Activated naive CD8-positive, alpha-beta T cell treated with anti-CD3 and anti-CD28 coated beads for 36 hours (primary cell): Measurements from ENCODE around the gene SMARCC1. TPM values are rescaled to one million over a fixed set of nuclear protein-coding genes. Genes with fewer than 3 reads are reported as not detected.

ENCODE experiments used
- DNase-seq: peaks from one replicate; pipeline ENCODE4 v3.0.0; 2021
- H3K27ac Mint-ChIP-seq: one replicate; pipeline ENCODE4 v1.8.0; 2022; ENCODE audit warnings: mild to moderate bottlenecking, moderate library complexity, mixed read lengths
- H3K27me3 Mint-ChIP-seq: one replicate; pipeline ENCODE4 v1.8.0; 2022; ENCODE audit warnings: mild to moderate bottlenecking, mixed read lengths
- H3K36me3 Mint-ChIP-seq: one replicate; pipeline ENCODE4 v1.8.0; 2021; ENCODE audit warnings: mild to moderate bottlenecking, mixed read lengths
- H3K4me1 Mint-ChIP-seq: one replicate; pipeline ENCODE4 v1.8.0; 2021; ENCODE audit warnings: mixed read lengths
- H3K4me3 Mint-ChIP-seq: one replicate; pipeline ENCODE4 v1.8.0; 2022; ENCODE audit warnings: mild to moderate bottlenecking, moderate library complexity, mixed read lengths
- H3K9me3 Mint-ChIP-seq: one replicate; pipeline ENCODE4 v1.8.0; 2022; ENCODE audit warnings: mixed read lengths
- total RNA-seq, 2 experiments: library from RNA; stranded (reverse); gene quantifications; one replicate each; pipeline ENCODE4 v1.2.3, GENCODE V29; 2021

SMARCC1 gene
- total RNA-seq, 2 experiments from 2014 or later: 115 to 117 TPM

DNA sequence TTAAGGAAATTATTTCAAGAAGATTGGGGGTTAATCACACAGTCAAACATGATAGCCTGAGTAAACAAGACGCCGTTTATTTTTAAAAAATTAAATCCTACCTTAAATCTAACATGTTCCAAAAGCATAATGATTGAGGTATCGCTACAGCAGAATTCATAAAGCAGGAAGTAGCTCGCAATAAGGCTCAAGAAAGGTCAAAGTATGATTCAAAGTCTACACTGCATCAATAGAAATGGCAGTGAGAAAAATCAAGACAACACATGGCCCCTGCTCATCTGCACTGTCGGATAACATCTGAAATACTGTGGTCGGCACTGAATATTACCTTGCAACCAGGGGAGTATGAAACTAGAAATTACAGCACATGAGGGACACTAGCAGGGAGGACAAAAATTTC, 93.2 kb downstream of the SMARCC1 start:
- Mint-ChIP-seq H3K36me3 (peaks cover 24% of the 10 kb centered on the region), H3K27me3 (no peaks in the 10 kb centered on the region), H3K4me3 (no peak overlapping the region), H3K9me3 (no peaks in the 10 kb centered on the region), H3K27ac (no peak overlapping the region), H3K4me1 (peaks cover 2% of the 10 kb centered on the region)
- no peak for DNase-seq

DNA sequence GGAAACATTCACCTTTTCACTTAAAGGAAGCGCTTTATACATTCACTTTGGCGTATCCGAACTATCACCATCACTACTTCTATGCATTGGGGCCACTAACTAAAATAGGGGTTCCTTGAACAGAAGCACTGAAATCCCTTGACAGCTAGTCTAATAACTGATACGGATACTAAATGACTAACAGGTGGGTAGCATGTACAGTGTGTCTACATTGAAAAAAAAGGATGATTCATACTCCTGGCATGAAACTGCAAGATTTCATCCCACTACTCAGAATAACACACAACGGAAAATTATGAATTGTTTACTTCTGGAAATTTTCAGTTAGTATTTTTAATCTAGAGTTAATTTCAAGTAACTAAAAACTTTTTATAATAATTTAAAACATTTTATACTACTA, 96.7 kb downstream of the SMARCC1 start:
- no peaks in the 10 kb centered on the region for H3K27me3 Mint-ChIP-seq
- H3K36me3 Mint-ChIP-seq: peaks cover 27% of the 10 kb centered on the region

DNA sequence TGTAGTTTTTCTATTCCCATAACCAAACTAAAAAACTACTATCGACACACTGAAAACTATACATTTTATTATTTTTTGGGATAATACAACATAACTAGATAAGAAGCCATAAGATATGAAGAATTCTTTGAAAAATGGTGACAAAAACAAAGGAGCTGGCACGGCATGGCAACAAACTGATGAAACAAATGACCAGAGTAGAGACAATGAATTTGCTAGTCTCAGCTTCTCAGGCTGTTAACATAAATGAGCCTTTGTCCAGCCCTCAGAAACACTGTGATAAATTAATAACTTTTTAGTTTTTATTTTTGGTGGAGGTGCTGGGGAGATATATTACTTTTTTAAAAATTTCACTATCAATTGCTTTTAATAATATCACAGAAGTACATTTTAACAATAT, 100.7 kb downstream of the SMARCC1 start:
- Mint-ChIP-seq H3K4me1 (peaks cover 2% of the 10 kb centered on the region), H3K4me3 (no peak overlapping the region), H3K9me3 (no peaks in the 10 kb centered on the region)

More for the DNA sequence above, 96.7 kb downstream of the SMARCC1 start:
- H3K27ac Mint-ChIP-seq: no peak overlapping the region
- DNase-seq: no peak
- H3K4me1 Mint-ChIP-seq: peaks cover 2% of the 10 kb centered on the region
- H3K9me3 Mint-ChIP-seq: no peaks in the 10 kb centered on the region
- H3K4me3 Mint-ChIP-seq: no peak overlapping the region

DNA sequence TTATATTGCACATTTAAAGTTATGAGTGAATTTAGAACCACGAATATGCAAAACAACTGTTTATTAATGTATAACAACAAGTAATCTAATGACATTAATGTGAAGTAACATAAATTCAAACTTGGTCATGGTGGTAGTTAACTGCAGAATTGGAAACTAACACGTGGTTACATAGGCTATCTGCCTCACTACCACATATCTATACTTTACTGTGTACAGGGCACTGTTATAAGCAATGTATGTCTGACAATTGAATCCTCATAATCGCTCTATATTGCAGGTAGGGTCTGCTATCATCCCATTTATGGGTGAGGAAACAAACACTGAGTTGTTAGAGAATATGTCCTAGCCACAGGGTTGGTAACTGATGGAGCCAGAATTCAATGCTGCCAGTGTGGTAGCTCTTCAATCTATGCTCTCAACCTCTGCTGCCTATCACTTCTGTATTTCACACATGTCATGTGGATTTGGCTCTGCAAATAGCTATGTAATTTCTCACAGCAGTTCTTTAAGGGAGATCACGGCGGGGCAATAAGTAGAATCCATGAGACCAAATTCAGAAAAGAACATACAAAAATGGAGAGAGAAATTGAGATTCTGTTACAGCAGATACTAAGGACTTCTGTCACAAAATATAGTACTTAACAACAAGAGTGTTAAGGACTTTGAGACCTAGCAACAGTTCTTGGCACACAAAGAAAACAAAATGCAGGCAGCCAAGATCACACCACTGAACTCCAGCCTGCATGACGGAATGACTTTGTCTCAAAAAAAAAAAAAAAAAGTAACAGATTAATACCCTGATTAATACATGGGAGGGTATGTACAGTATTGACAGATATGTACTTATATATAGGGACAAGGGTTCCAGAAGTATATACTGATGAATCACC, 103.0 kb downstream of the SMARCC1 start:
- no peaks in the 10 kb centered on the region for H3K27me3 Mint-ChIP-seq
- H3K4me1 Mint-ChIP-seq: no peaks in the 10 kb centered on the region
- H3K27ac Mint-ChIP-seq: peak overlapping the region; percentile 27
- H3K36me3 Mint-ChIP-seq: peaks cover 36% of the 10 kb centered on the region
- no peaks in the 10 kb centered on the region for H3K9me3 Mint-ChIP-seq
- no peak for DNase-seq
- no peak overlapping the region for H3K4me3 Mint-ChIP-seq

More for the DNA sequence above, 100.7 kb downstream of the SMARCC1 start:
- H3K27ac Mint-ChIP-seq: no peak overlapping the region
- H3K36me3 Mint-ChIP-seq: peaks cover 27% of the 10 kb centered on the region
- H3K27me3 Mint-ChIP-seq: no peaks in the 10 kb centered on the region
- no peak for DNase-seq

DNA sequence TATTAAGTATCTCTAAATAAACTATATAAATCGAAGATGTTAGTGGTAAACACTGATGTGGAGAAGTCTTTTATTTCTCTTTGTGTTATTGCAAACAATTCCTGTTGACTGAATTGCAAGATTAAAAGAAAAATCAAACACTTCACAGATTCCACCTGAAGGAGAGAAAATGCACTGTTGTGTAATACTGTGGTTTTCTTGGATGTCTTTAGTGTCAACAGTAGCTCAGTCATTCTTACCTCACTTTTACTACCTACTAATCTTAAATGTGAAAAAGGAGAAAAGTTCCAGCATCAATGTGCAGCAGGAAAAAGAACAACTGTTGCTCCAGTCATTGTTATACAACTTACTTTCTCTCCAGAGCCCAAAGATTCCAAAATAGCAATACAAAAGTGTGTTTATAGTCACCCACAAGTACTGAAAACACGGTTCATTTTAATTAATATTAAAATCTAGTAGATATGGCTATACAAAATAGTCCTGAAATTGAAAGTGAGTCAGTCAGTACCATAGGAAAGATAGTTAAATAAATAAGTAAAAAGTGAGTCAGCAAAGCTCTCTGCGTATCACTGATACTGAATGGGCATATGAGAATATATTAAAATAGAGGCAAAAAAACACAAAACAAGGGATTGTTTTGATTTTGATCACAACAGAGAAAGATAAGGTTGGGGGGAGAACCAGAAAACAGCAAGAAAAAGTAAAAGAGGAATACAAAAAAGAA, 112.5 kb downstream of the SMARCC1 start:
- Mint-ChIP-seq H3K9me3 (no peaks in the 10 kb centered on the region), H3K27ac (peak overlapping the region; percentile 52), H3K36me3 (peaks cover 19% of the 10 kb centered on the region), H3K27me3 (no peaks in the 10 kb centered on the region), H3K4me1 (peaks cover 2% of the 10 kb centered on the region), H3K4me3 (no peak overlapping the region)
- DNase-seq: no peak

DNA sequence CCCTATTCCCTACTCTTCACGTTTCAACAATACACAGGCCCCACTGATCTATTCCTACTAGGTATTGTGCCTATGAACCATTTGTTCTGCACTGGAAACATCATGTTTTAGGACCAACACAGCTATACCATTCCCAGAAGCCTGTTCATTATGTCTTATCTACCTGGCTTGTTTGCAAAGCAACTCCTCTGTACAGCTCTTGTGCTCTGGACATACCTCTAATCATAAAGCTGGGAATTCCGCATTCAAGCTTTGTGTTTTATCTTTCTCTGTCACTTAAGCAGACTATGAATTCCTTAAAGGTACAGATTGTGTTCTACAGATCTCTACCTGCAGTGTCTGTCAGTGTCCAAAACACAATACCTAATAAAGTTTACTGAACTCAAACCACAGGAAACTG, 115.6 kb downstream of the SMARCC1 start:
- H3K36me3 Mint-ChIP-seq: peaks cover 16% of the 10 kb centered on the region

DNA sequence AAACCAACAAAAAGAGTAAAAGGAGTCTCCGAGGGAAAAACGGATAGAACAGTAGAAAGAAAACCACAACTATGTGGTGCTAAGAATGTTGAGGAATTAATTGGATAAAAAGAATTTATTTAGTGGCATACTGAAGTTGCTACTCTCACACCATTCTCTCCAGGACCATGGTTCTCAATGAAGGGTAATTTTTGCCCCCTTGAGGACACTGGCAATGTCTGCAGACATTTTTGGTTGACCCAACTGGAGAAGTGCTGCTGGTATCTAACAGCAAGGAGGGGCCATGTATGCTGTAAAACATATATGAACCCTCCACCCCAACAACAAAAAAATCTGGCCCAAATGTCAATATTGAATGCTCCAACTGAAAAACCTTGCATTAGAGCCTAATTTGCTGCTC, 117.2 kb downstream of the SMARCC1 start:
- Mint-ChIP-seq H3K9me3 (no peaks in the 10 kb centered on the region), H3K27me3 (no peaks in the 10 kb centered on the region), H3K36me3 (peaks cover 20% of the 10 kb centered on the region)

More for the DNA sequence above, 115.6 kb downstream of the SMARCC1 start:
- Mint-ChIP-seq H3K9me3 (no peaks in the 10 kb centered on the region), H3K27ac (no peak overlapping the region), H3K27me3 (no peaks in the 10 kb centered on the region), H3K4me3 (no peak overlapping the region), H3K4me1 (peaks cover 2% of the 10 kb centered on the region)
- DNase-seq: no peak

DNA sequence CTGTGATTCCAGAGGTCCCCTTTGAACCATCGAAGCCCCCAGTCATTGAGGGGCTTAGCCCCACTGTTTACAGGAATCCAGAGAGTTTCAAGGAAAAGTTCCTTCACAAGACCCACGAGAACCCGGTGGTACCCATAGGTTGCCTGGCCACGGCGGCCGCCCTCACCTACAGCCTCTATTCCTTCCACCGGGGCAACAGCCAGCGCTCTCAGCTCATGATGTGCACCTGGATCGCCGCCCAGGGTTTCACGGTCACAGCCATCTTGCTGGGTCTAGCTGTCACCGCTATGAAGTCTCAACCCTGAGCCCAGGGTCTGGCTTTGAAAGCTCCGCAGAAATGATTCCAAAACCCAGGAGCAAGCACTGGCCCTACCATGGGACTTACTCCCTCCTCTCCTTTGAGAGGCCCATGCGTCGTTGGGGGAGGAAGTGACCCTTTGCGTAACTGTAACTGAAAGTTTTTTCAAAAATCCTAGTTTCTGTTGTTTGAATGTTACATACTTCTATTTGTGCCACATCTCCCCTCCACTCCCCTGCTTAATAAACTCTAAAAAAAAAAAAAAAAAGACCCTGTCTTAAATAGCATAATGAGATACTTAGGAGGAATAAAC, 118.0 kb downstream of the SMARCC1 start:
- Mint-ChIP-seq H3K4me3 (no peak overlapping the region), H3K4me1 (no peaks in the 10 kb centered on the region)

More for the DNA sequence above, 117.2 kb downstream of the SMARCC1 start:
- H3K4me3 Mint-ChIP-seq: no peak overlapping the region
- DNase-seq: no peak
- H3K27ac Mint-ChIP-seq: no peak overlapping the region
- H3K4me1 Mint-ChIP-seq: peaks cover 1% of the 10 kb centered on the region

DNA sequence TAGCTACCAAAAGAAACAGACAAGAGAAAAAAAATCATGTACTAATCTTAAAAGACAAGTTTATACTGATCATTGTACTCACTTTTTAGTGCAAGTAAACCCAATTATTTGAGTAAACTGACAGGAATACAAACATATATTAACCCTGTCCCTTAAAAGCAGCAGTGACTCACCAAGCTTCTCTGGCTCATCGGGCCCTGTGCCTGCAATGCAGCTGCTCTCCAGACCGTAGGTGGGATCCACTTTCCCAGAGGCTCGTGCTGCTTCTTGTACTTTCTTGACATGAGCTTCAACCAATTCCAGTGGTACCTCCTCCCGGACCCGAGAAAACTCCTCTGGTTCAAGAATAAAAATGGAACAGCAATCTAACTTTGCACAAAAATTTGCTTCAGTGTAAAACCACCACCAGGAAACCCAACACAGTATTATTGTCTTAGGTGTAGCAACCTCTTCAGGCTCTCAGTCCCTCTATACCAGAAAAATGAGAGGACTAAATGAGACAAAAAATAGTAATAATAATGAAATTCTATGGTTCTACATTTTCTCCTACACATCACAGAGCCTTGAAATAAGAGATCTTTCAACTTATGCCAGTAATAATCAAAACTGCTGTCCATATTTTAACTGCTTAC, 120.5 kb downstream of the SMARCC1 start:
- no peak overlapping the region for H3K27ac Mint-ChIP-seq
- no peak overlapping the region for H3K4me3 Mint-ChIP-seq
- no peak for DNase-seq
- peaks cover 1% of the 10 kb centered on the region for H3K4me1 Mint-ChIP-seq
- H3K27me3 Mint-ChIP-seq: no peaks in the 10 kb centered on the region
- peaks cover 43% of the 10 kb centered on the region for H3K36me3 Mint-ChIP-seq
- peaks cover 5% of the 10 kb centered on the region for H3K9me3 Mint-ChIP-seq

More for the DNA sequence above, 118.0 kb downstream of the SMARCC1 start:
- H3K27ac Mint-ChIP-seq: no peak overlapping the region
- no peaks in the 10 kb centered on the region for H3K9me3 Mint-ChIP-seq
- H3K36me3 Mint-ChIP-seq: peaks cover 24% of the 10 kb centered on the region
- no peak for DNase-seq
- H3K27me3 Mint-ChIP-seq: no peaks in the 10 kb centered on the region

DNA sequence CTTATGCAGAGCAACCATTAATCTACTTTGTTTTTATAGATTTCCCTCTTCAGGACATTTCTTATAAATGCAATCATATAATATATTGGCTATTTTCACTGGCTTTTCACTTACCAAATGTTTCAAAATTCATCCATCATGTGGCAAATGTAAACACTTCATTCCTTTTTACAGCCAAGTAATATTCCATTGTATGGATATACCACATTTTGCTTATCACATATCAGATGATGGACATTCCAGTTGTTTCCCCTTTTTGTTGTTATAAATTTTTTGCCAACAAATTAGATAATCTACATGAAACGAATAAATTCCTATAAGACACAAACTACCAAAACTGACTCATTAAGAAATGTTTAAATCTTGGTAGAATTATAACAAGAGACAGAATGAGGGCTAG, 123.2 kb downstream of the SMARCC1 start:
- Mint-ChIP-seq H3K27ac (no peak overlapping the region), H3K4me1 (peaks cover 3% of the 10 kb centered on the region), H3K4me3 (no peak overlapping the region), H3K9me3 (peaks cover 5% of the 10 kb centered on the region), H3K27me3 (no peaks in the 10 kb centered on the region), H3K36me3 (peaks cover 44% of the 10 kb centered on the region)
- no peak for DNase-seq

DNA sequence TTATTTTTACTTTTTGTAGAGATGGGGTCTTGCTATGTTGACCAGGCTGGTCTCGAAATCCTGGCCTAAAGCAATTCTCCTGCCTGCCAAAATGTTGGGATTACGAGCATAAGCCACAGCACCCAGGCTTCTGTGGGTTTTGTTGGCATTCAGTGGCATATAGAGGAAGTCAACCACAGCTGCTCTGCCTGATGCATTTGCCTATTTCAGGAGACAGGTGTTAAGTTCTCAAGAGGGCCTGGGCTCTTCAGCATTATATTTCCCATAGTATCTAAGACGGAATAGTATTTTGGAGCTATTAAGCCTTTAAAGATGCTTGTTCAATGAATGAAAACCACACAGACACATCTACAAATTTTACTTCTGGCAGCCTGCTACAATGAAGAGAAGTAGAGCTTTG, 129.6 kb downstream of the SMARCC1 start:
- Mint-ChIP-seq H3K36me3 (peaks cover 22% of the 10 kb centered on the region), H3K27me3 (no peaks in the 10 kb centered on the region), H3K4me3 (no peak overlapping the region), H3K27ac (no peak overlapping the region), H3K4me1 (peaks cover 3% of the 10 kb centered on the region), H3K9me3 (no peaks in the 10 kb centered on the region)
- DNase-seq: no peak

DNA sequence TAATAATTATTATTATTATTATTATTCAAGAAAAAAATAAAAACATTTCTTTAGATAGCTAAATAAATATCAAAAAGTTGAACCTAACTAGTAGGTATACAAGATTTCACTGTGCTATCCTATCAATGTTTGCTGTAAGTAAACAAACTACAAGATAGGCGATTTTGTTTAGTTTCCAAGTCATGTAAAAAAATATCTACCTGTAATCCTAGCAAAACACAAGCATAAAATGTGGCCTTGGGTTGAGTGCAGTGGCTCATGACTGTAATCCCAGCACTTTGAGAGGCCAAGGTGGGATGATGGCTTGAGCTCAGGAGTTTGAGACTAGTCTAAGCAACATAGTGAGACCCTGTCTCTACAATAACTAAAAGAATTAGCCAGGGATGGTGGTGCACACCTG, 131.4 kb downstream of the SMARCC1 start:
- Mint-ChIP-seq H3K4me3 (no peak overlapping the region), H3K27ac (no peak overlapping the region), H3K4me1 (no peaks in the 10 kb centered on the region), H3K27me3 (no peaks in the 10 kb centered on the region), H3K9me3 (no peaks in the 10 kb centered on the region), H3K36me3 (peaks cover 12% of the 10 kb centered on the region)
- DNase-seq: no peak

DNA sequence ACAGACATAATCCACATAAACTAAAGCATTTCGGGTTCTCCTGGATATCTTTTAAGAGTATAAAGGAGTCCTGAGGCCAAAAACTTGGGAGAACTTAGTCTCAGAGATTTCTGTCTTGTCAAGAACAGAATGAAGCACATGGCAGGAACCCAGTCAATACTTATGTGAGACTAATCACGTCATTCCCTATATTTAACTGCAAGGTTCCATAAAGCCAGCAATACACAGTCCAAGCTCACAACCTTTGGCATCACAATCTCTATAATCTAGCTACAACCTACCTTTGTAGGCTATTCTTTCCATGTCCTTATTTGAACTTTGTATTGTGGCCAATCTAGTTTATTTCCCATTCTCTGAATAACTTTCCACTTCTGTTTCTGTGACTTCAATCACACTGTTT, 134.1 kb downstream of the SMARCC1 start:
- Mint-ChIP-seq H3K4me1 (no peaks in the 10 kb centered on the region), H3K27me3 (no peaks in the 10 kb centered on the region), H3K36me3 (peaks cover 9% of the 10 kb centered on the region), H3K9me3 (no peaks in the 10 kb centered on the region), H3K4me3 (no peak overlapping the region), H3K27ac (no peak overlapping the region)
- DNase-seq: no peak

DNA sequence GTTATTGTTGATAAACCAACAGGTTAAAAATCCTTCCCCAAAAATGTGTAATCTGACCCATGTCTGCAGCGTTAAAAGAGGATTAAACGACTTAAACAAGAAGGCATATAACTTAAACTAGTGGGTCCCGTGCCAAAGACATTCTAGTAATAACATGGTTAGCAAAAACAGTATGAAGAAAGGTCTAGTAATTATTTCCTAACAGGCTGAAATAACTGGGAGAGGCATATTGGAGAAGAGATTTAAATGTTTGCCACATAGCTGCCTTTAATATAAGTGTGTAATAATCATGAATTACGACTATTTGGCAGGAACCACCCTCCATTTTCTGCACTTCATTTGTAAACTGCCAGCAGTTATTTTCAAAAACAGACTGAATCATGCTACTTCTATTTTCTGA, 135.3 kb downstream of the SMARCC1 start:
- no peak overlapping the region for H3K4me3 Mint-ChIP-seq
- peaks cover 15% of the 10 kb centered on the region for H3K36me3 Mint-ChIP-seq
- H3K4me1 Mint-ChIP-seq: no peaks in the 10 kb centered on the region
- H3K27me3 Mint-ChIP-seq: no peaks in the 10 kb centered on the region
- H3K9me3 Mint-ChIP-seq: no peaks in the 10 kb centered on the region
- H3K27ac Mint-ChIP-seq: no peak overlapping the region
- DNase-seq: no peak

DNA sequence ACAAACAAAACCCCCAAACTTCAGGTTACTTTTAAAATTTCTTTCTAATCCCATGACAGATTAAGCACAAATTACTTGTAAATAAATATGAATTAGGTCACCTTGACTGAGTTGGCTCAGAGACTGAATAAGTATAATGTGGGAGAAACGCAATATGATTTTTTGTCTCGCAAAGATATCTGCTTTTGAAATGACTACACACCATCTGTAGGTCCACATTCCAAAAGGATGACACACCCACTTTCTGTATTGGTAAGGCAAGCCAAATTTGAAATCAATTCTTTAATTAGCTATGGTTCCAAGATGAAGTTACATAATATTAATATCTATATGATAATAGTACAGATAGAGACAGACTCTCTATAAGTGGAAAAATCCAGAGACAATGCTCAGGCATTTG, 136.1 kb downstream of the SMARCC1 start:
- Mint-ChIP-seq H3K36me3 (peaks cover 15% of the 10 kb centered on the region), H3K9me3 (no peaks in the 10 kb centered on the region), H3K27ac (no peak overlapping the region), H3K4me1 (no peaks in the 10 kb centered on the region), H3K27me3 (no peaks in the 10 kb centered on the region), H3K4me3 (no peak overlapping the region)
- no peak for DNase-seq
